GM19438 (cell line): ENCODE measurements around the gene DRC3.

Experiments
- ATAC-seq: cut with Tn5 transposase; IDR thresholded peaks from one replicate; pipeline ENCODE4 v1.9.1; 2021; ENCODE audit warnings: low read depth; ENCODE audit not compliant: unreplicated experiment

The DRC3 gene

DNA sequence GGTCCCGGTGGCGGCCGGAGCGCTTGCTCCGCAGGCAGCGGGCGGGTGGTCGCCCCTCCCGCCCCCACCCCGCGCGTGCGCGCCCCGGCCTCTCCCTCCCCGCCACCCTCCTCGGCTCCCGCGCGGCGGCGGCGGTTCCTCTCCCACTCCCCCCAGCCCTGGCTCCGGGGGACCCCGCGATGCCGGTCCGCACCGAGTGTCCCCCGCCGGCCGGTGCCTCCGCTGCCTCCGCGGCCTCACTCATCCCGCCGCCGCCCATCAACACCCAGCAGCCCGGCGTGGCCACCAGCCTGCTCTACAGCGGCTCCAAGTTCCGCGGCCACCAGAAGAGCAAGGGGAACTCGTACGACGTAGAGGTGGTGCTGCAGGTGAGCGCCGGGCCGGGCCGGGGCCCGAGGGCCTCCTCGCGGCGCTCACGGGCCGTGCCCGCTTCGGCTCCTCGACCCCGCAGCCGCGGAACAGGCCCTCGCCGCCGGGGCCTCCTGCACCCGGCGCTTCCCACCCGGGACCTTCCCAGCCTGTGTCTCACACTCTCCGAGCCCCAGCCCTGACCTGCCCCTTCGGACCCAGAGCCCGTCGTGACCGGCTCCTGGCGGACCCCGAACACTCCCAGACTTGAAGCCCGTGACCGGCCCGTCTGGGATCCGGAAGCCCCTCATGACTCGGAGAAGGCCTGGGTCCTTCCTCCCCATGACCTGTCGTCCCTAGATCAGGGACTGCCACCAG is 67.0 kb downstream of the DRC3 start:
- ATAC-seq = peak; percentile 24

GRCh38 chr17:18040261-18040858 is 67.7 kb downstream of the DRC3 start:
- no peak for ATAC-seq

- ATAC-seq = no peak
Measured at GRCh38 chr17:18041776-18042175, 69.1 kb downstream of the DRC3 start.

DNA sequence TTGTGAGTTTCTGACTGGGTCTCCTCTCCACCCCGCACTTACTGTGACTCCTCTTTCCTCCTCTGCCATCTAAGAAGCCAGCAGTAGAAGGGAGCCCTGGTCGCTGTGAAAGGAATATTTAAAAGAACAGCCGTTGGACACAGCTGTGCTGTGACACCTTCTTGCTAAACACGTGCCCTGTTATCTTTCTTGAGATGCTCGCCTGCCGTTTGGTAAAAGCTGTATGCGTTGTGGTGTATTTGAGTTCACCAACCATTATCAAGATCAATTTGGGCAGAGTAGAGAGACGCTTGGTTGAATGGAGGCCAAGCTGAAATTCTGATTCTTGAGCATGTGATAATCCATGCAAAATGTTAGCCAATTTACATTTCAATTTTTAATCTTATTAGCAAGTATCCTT is 70.3 kb downstream of the DRC3 start:
- ATAC-seq = no peak

DNA sequence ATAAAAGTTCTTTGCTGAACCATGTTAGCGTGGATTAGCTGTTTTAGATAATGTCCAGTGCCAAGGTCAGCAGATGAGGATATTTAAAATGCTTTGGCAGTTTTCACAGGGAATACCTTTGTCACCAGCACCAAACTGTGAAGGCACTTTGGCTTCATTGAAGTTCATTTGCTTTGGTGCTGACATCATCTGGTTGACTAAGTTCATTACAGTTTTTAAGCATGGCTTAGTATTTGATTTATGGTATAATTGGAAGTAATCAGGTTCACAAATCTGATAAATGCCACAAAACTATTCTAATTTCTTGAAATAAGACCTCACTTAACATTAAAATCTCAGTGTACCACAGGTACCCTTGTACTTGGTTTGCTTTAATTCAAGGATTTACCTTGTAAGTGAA is 70.8 kb downstream of the DRC3 start:
- no peak for ATAC-seq

GRCh38 chr17:18044609-18045008 is 71.9 kb downstream of the DRC3 start:
- no peak for ATAC-seq

DNA sequence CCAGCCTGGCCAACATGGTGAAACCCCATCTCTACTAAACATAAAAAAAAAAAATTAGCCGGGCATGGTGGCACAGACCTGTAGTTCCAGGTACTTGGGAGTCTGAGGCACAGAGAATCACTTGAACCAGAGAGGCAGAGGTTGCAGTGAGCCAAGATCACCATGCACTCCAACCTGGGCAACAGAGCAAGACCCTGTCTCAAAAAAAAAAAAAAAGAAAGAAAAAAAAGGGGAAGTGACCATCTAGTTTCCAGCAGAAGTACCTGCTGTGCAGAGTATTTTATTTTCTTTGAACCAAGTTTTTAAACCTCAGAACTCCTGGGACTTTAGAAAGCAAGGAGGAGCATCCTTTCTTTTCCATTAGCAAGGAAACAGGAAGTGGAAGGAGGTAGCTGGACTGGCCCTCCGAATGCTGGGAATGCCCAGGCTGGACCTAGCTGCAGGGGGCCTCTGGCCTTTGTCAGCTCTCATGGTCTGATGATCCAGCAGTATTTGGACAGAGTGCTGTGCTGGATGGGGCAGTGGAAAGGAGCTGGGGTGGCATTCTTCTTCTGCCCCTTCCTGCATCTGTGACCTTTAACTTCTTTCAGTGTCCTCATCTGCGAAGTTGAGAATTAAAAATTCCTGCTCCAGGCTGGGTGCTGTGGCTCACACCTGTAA is 73.2 kb downstream of the DRC3 start:
- no peak for ATAC-seq

GRCh38 chr17:18055597-18055996 is 82.9 kb downstream of the DRC3 start:
- no peak for ATAC-seq

- no peak for ATAC-seq
Measured at GRCh38 chr17:18056214-18056613, 83.6 kb downstream of the DRC3 start.

- ATAC-seq = no peak
Measured at GRCh38 chr17:18059283-18059682, 86.6 kb downstream of the DRC3 start.

DNA sequence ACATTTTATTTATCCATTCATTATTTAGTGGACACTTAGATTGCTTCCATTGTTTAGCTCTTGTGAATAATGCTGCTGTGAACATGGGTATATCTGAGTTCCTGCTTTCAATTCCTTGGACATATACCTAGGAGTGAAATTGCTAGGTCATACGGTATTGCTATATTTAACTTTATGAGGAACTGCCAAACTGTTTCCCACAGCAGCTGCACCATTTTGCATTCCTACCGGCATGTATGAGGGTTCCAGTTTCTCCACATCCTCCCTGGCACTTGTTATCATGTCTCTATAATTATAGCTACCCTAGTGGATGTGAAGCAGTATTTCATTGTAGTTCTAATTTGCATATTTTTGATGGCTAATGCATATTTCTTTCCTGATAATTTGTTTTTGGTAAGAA is 91.4 kb downstream of the DRC3 start:
- ATAC-seq = no peak

- ATAC-seq = no peak
Measured at GRCh38 chr17:18065546-18065945, 92.9 kb downstream of the DRC3 start.
